Inflammatory macrophage (primary cell): ENCODE data around the gene CADM2.

Experiments used
- DNase-seq, 2 donors: peaks; one replicate each; pipeline ENCODE4 v3.0.0-alpha.2; 2020 to 2022

The CADM2 gene

GRCh38 chr3:85576697-85577200, 618.0 kb downstream of the CADM2 start:
- DNase-seq, result no peak

GRCh38 chr3:85584779-85585356, 626.1 kb downstream of the CADM2 start:
- DNase-seq, result no peak

GRCh38 chr3:85586018-85586417, 627.2 kb downstream of the CADM2 start:
- no peak for DNase-seq

GRCh38 chr3:85589145-85589544, 630.4 kb downstream of the CADM2 start:
- DNase-seq, result no peak

- no peak for DNase-seq
Measured at GRCh38 chr3:85591451-85591850, 632.7 kb downstream of the CADM2 start.

GRCh38 chr3:85592256-85592655, 633.5 kb downstream of the CADM2 start:
- DNase-seq, result no peak

- no peak for DNase-seq
Measured at GRCh38 chr3:85594676-85595075, 635.9 kb downstream of the CADM2 start.

GRCh38 chr3:85603378-85603777, 644.6 kb downstream of the CADM2 start:
- DNase-seq, result no peak

GRCh38 chr3:85604641-85605040, 645.9 kb downstream of the CADM2 start:
- no peak for DNase-seq

GRCh38 chr3:85605066-85605465, 646.3 kb downstream of the CADM2 start:
- DNase-seq, result no peak

GRCh38 chr3:85626662-85627061, 667.9 kb downstream of the CADM2 start:
- DNase-seq, result no peak

- no peak for DNase-seq
Measured at GRCh38 chr3:85627932-85628331, 669.1 kb downstream of the CADM2 start.

- no peak for DNase-seq
Measured at GRCh38 chr3:85631070-85631469, 672.3 kb downstream of the CADM2 start.

- no peak for DNase-seq
Measured at GRCh38 chr3:85632921-85633320, 674.1 kb downstream of the CADM2 start.

GRCh38 chr3:85652360-85652759, 693.6 kb downstream of the CADM2 start:
- DNase-seq, result no peak

- DNase-seq, result no peak
Measured at GRCh38 chr3:85660451-85660850, 701.7 kb downstream of the CADM2 start.

- no peak for DNase-seq
Measured at GRCh38 chr3:85662462-85662861, 703.7 kb downstream of the CADM2 start.

- no peak for DNase-seq
Measured at GRCh38 chr3:85667744-85668143, 709.0 kb downstream of the CADM2 start.

- no peak for DNase-seq
Measured at GRCh38 chr3:85670634-85671205, 711.9 kb downstream of the CADM2 start.

- no peak for DNase-seq
Measured at GRCh38 chr3:85672761-85673160, 714.0 kb downstream of the CADM2 start.

- no peak for DNase-seq
Measured at GRCh38 chr3:85678713-85679112, 719.9 kb downstream of the CADM2 start.

- no peak for DNase-seq
Measured at GRCh38 chr3:85681906-85682305, 723.1 kb downstream of the CADM2 start.

GRCh38 chr3:85691196-85691595, 732.4 kb downstream of the CADM2 start:
- no peak for DNase-seq

- DNase-seq, result no peak
Measured at GRCh38 chr3:85697156-85697555, 738.4 kb downstream of the CADM2 start.

- DNase-seq, result no peak
Measured at GRCh38 chr3:85706130-85706529, 747.3 kb downstream of the CADM2 start.
